ENCODE data around the gene MRFAP1L1.
A peak's percentile ranks its signal among the peaks of the same experiment; 100 is the strongest.
"Not testable (repeated sequence)": the region's sequence is repeated elsewhere in the genome, so short reads cannot be mapped to it uniquely, and the experiment has no call there.

Gene MRFAP1L1

GRCh38 chr4:6686104-6686787 is 23.4 kb downstream of the MRFAP1L1 start:
- DNase-seq = no peak

- no peak for DNase-seq
Observed at GRCh38 chr4:6684656-6685055, 25.0 kb downstream of the MRFAP1L1 start.

- no peak for DNase-seq
Observed at GRCh38 chr4:6682862-6683590, 26.6 kb downstream of the MRFAP1L1 start.

- DNase-seq = no peak
Observed at GRCh38 chr4:6681191-6681590, 28.5 kb downstream of the MRFAP1L1 start.

GRCh38 chr4:6680372-6681034 is 29.2 kb downstream of the MRFAP1L1 start:
- DNase-seq = no peak

GRCh38 chr4:6676722-6677558 is 32.7 kb downstream of the MRFAP1L1 start:
- DNase-seq = no peak

GRCh38 chr4:6674500-6675149 is 35.0 kb downstream of the MRFAP1L1 start:
- DNase-seq = no peak

- peak; percentile 85 to 86 for DNase-seq
Observed at GRCh38 chr4:6673660-6674499, 35.8 kb downstream of the MRFAP1L1 start.

GRCh38 chr4:6673191-6673659 is 36.4 kb downstream of the MRFAP1L1 start:
- DNase-seq = not testable (repeated sequence)

GRCh38 chr4:6672541-6673190 is 37.0 kb downstream of the MRFAP1L1 start:
- not testable (repeated sequence) for DNase-seq

GRCh38 chr4:6672131-6672530 is 37.5 kb downstream of the MRFAP1L1 start:
- DNase-seq = no peak

GRCh38 chr4:6671648-6672047 is 38.0 kb downstream of the MRFAP1L1 start:
- no peak for DNase-seq

- no peak for DNase-seq
Observed at GRCh38 chr4:6668391-6668790, 41.3 kb downstream of the MRFAP1L1 start.

GRCh38 chr4:6665320-6665654 is 44.4 kb downstream of the MRFAP1L1 start:
- DNase-seq = no peak

- DNase-seq = no peak
Observed at GRCh38 chr4:6663596-6664393, 45.9 kb downstream of the MRFAP1L1 start.

- DNase-seq = no peak
Observed at GRCh38 chr4:6662591-6662990, 47.1 kb downstream of the MRFAP1L1 start.

- DNase-seq = no peak
Observed at GRCh38 chr4:6660430-6660829, 49.2 kb downstream of the MRFAP1L1 start.

GRCh38 chr4:6659897-6660296 is 49.8 kb downstream of the MRFAP1L1 start:
- no peak for DNase-seq

- DNase-seq = no peak
Observed at GRCh38 chr4:6658597-6659075, 51.0 kb downstream of the MRFAP1L1 start.

- no peak for DNase-seq
Observed at GRCh38 chr4:6658209-6658595, 51.5 kb downstream of the MRFAP1L1 start.

Data from bone marrow (tissue), 2 donors.